Spleen (tissue), 11 donors: ENCODE measurements around the gene DMD. TPM values are rescaled to one million over a fixed set of nuclear protein-coding genes. Genes with fewer than 3 reads are reported as not detected.

Experiments used
- DNase-seq: peaks from one replicate; pipeline ENCODE4 v3.0.0-alpha.2; 2020
- H3K27ac ChIP-seq, 8 donors: fragments of 200-600 bp; sonication (generic) in 7 of 8; 1 replicate in 4 of 8; 2 replicates in 4 of 8; pipeline versions ENCODE4 v1.5.0 to v1.8.0; 2016 to 2021; ENCODE audit warnings: inconsistent platforms in 4 of 8, mild to moderate bottlenecking in 4 of 8, moderate library complexity in 1 of 8
- H3K27me3 ChIP-seq, 7 donors: fragments of 200-600 bp; sonication (generic) in 6 of 7; replicated peaks in 1 of 7; 1 replicate in 4 of 7; 2 replicates in 3 of 7; pipeline versions ENCODE4 v1.5.0 to v1.8.0; 2016 to 2021; ENCODE audit warnings: inconsistent platforms in 3 of 7, mild to moderate bottlenecking in 1 of 7
- H3K36me3 ChIP-seq, 6 donors: fragments of 200-600 bp; sonication (generic) in 5 of 6; 1 replicate in 4 of 6; 2 replicates in 2 of 6; pipeline versions ENCODE4 v1.5.0 to v1.8.0; 2016 to 2021; ENCODE audit warnings: inconsistent platforms in 2 of 6
- H3K4me1 ChIP-seq, 6 donors: fragments of 200-600 bp; sonication (generic) in 5 of 6; 1 replicate in 3 of 6; 2 replicates in 3 of 6; pipeline versions ENCODE4 v1.5.0 to v1.8.0; 2016 to 2021; ENCODE audit warnings: inconsistent platforms in 3 of 6
- H3K4me3 ChIP-seq, 8 donors: fragments of 200-600 bp; sonication (generic) in 7 of 8; 1 replicate in 4 of 8; 2 replicates in 4 of 8; pipeline versions ENCODE4 v1.5.0 to v1.8.0; 2016 to 2021; ENCODE audit warnings: inconsistent platforms in 4 of 8, mild to moderate bottlenecking in 4 of 8, moderate library complexity in 2 of 8
- H3K9me3 ChIP-seq, 8 donors: fragments of 200-600 bp; sonication (generic) in 7 of 8; 1 replicate in 4 of 8; 2 replicates in 4 of 8; pipeline versions ENCODE4 v1.5.0 to v1.8.0; 2016 to 2021; ENCODE audit warnings: inconsistent platforms in 4 of 8
- POLR2A ChIP-seq, 3 donors: fragments of 450-650 bp; IDR thresholded peaks; one replicate each; pipeline ENCODE4 v1.5.1; 2017; ENCODE audit warnings: antibody characterized with exemption in 3 of 3, mild to moderate bottlenecking in 1 of 3
- POLR2AphosphoS5 ChIP-seq, 3 donors: sonication (generic); formaldehyde crosslinking; IDR thresholded peaks; one replicate each; pipeline ENCODE4 v1.5.1; 2017; ENCODE audit warnings: antibody characterized with exemption in 3 of 3
- WGBS, 5 donors: extraction: QIAGEN DNeasy Blood & Tissue Kit in 3 of 5; methylation state at CpG; one replicate each; pipeline versions ENCODE4 v1.1.5 to v1.1.7; 2013 to 2018; 5-methylcytosine and 5-hydroxymethylcytosine counted together
- intact Hi-C: fragments of 100-400 bp; cut with DNase I; formaldehyde crosslinking; loops from one replicate; pipeline ENCODE4 v1.15.0; 2023; ENCODE audit warnings: low total_unique reads
- polyA plus RNA-seq, 3 donors: library from polyadenylated mRNA; stranded (reverse); fragments of 200-250 nt; gene quantifications; one replicate each; pipeline ENCODE4 v1.2.1, GENCODE V29; 2013
- total RNA-seq, 7 donors: library from RNA; depleted of rRNA in 3 of 7; stranded (reverse); fragments of >200 nt in 3 of 7; fragmentation: NEBNext Ultra II Directional in 4 of 7; extraction: Animal tissue kit (Norgen Biotek cat#: 25700) in 4 of 7; gene quantifications; one replicate each; pipeline versions ENCODE4 v1.1.0 to v1.2.1, GENCODE V29; 2016 to 2021
- TF ChIP-seq, protein P1 (sequence below), 11 experiments: fragments of 200-600 bp in 7 of 11; fragments of 450-650 bp in 4 of 11; sonication (generic) in 4 of 11; IDR thresholded peaks in 8 of 11; conservative IDR thresholded peaks in 3 of 11; 1 replicate in 7 of 11; 2 replicates in 4 of 11; pipeline versions ENCODE4 v1.4.0 to v1.8.0; 2016 to 2021; ENCODE audit warnings: antibody characterized with exemption in 11 of 11, inconsistent platforms in 4 of 11, mild to moderate bottlenecking in 1 of 11
- donor health status: healthy with polysubstance abuse.
- donor health status: DM: no; HTN: no; CAD: no; lungs with moderate emphysema.
- donor health status: DM: no; HTN: no; CAD: no.
- donor health status: Bipolar disorder and iron deficiency.
- donor health status: healthy.
- donor health status: DM: no; HTN: no; CAD: no.
- donor health status: DM: yes; HTN: yes; CAD: no.

The DMD gene
- total and polyA plus RNA-seq, 10 donors, result 1.3 to 11.3 (median 4.4) TPM

DNA sequence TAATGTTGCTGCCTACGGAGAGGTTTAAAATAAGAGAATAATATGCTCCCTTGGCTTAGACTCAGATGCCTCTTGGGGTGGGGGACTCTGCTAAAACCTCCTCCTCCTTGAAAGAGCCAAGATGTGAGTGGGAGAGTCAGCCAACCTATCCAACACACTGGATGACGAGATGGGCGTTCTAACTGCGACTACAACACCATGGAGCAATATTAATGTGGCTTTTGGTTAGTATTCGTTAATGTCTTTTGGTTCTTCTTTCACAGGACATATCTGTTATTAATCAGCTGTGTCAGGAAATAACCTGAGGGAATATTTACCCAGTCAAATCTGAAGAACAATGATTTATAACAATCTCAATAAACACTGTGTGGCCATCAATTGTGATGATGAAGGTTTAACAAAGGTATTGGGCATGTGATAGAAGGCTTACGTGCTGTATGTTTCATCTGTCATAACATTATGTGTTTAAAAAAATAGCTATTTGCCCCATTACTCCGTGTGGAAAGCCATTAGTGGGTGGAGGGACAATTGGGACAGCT, 1996.0 kb downstream of the DMD start:
- WGBS, 5 donors, result 67 to 90% (median 73%) methylated on average over 7 of the region's 7 CpGs
- Histone ChIP-seq H3K9me3 (no peaks in the 10 kb centered on the region), H3K4me1 (peaks cover 0 to 4% (median 0%) of the 10 kb centered on the region in 6 donors), H3K4me3 (no peak overlapping the region), H3K27me3 (no peaks in the 10 kb centered on the region), H3K36me3 (no peaks in the 10 kb centered on the region), H3K27ac (no peak overlapping the region)
- no peak for TF ChIP-seq POLR2A (IDR thresholded peaks at IDR 0.05)
- no peak for TF ChIP-seq POLR2AphosphoS5 (IDR thresholded peaks at IDR 0.05)
- TF ChIP-seq, protein P1, sequence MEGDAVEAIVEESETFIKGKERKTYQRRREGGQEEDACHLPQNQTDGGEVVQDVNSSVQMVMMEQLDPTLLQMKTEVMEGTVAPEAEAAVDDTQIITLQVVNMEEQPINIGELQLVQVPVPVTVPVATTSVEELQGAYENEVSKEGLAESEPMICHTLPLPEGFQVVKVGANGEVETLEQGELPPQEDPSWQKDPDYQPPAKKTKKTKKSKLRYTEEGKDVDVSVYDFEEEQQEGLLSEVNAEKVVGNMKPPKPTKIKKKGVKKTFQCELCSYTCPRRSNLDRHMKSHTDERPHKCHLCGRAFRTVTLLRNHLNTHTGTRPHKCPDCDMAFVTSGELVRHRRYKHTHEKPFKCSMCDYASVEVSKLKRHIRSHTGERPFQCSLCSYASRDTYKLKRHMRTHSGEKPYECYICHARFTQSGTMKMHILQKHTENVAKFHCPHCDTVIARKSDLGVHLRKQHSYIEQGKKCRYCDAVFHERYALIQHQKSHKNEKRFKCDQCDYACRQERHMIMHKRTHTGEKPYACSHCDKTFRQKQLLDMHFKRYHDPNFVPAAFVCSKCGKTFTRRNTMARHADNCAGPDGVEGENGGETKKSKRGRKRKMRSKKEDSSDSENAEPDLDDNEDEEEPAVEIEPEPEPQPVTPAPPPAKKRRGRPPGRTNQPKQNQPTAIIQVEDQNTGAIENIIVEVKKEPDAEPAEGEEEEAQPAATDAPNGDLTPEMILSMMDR (IDR thresholded peaks at IDR 0.05 in 8 of 11, conservative IDR thresholded peaks at IDR 0.05 in 3 of 11), result no peak
- intact Hi-C loops, result no loop called here
- DNase-seq, result no peak

DNA sequence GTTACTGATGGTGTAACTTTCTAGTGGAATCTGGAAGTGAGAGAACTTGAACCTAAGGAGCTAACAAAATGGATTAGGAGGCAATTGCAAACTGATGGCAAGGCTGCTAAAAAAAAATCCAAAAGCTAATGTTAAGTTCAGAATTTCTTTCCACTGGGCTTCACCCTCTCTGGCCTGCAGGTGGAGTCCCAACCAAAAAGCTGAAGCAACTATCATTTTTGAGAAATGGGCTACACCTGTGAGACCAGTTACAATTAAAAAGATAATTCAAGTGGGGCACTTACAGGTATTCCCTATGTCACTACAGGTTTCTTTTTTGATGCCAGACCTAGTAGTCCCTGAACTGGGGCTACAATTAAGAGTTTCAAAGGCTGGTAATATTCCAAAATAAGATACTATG, 1997.4 kb downstream of the DMD start:
- Histone ChIP-seq H3K27me3 (no peaks in the 10 kb centered on the region), H3K4me3 (no peak overlapping the region), H3K4me1 (peaks cover 0 to 4% (median 0%) of the 10 kb centered on the region in 6 donors), H3K9me3 (no peaks in the 10 kb centered on the region), H3K27ac (no peak overlapping the region), H3K36me3 (no peaks in the 10 kb centered on the region)
- TF ChIP-seq, protein P1 (IDR thresholded peaks at IDR 0.05 in 8 of 11, conservative IDR thresholded peaks at IDR 0.05 in 3 of 11), result peak in 5 of 11 experiments; percentile 8 to 49 (median 31)
- no peak for TF ChIP-seq POLR2A (IDR thresholded peaks at IDR 0.05)
- DNase-seq, result no peak
- intact Hi-C loops, result no loop called here

- Histone ChIP-seq H3K27ac (no peak overlapping the region), H3K4me3 (no peak overlapping the region), H3K4me1 (peaks cover 0 to 4% (median 0%) of the 10 kb centered on the region in 6 donors), H3K27me3 (no peaks in the 10 kb centered on the region), H3K36me3 (no peaks in the 10 kb centered on the region), H3K9me3 (no peaks in the 10 kb centered on the region)
- no peak for DNase-seq
- TF ChIP-seq POLR2A (IDR thresholded peaks at IDR 0.05) (no peak), POLR2AphosphoS5 (IDR thresholded peaks at IDR 0.05) (no peak)
- TF ChIP-seq, protein P1 (IDR thresholded peaks at IDR 0.05 in 8 of 11, conservative IDR thresholded peaks at IDR 0.05 in 3 of 11), result no peak
- WGBS, 5 donors, result 56 to 77% (median 57%) methylated on average over 4 to 6 of the region's 6 CpGs
- intact Hi-C loops, result no loop called here
Measured at GRCh38 chrX:31212856-31213748, 1998.2 kb downstream of the DMD start.

- Histone ChIP-seq H3K27me3 (no peaks in the 10 kb centered on the region), H3K36me3 (no peaks in the 10 kb centered on the region), H3K4me1 (no peaks in the 10 kb centered on the region), H3K4me3 (no peak overlapping the region), H3K27ac (no peak overlapping the region), H3K9me3 (no peaks in the 10 kb centered on the region)
- 68 to 88% (median 84%) methylated on average over 8 to 10 of the region's 10 CpGs for WGBS, 5 donors
- intact Hi-C loops, result no loop called here
- TF ChIP-seq, protein P1 (IDR thresholded peaks at IDR 0.05 in 8 of 11, conservative IDR thresholded peaks at IDR 0.05 in 3 of 11), result no peak
- TF ChIP-seq POLR2AphosphoS5 (IDR thresholded peaks at IDR 0.05) (no peak), POLR2A (IDR thresholded peaks at IDR 0.05) (no peak)
- no peak for DNase-seq
Measured at GRCh38 chrX:31209005-31209628, 2002.2 kb downstream of the DMD start.
